Astrocyte of the spinal cord (primary cell): Measurements from ENCODE around the gene PCYT1A.
"Not testable (repeated sequence)": the region's sequence is repeated elsewhere in the genome, so short reads cannot be mapped to it uniquely, and the experiment has no call there.

Experiments used
- DNase-seq: peaks from one replicate; pipeline ENCODE4 v3.0.0; 2011; ENCODE audit warnings: low read depth, low spot score
- H3K4me3 ChIP-seq: 2 replicates; pipeline ENCODE4 v1.5.1; 2011; ENCODE audit warnings: low read depth, mild to moderate bottlenecking, low read length, moderate library complexity
- CTCF ChIP-seq: IDR thresholded peaks from 2 replicates; pipeline ENCODE4 v1.5.1; 2012; ENCODE audit warnings: low read depth, mild to moderate bottlenecking, low read length, inconsistent platforms
- in situ Hi-C: cut with HindIII; loops from 2 replicates; pipeline ENCODE4 v1.10.0; 2017; ENCODE audit warnings: low sequenced_read_pairs

PCYT1A gene

GRCh38 chr3:196216089-196216564 lies 71.4 kb downstream of the PCYT1A start, which contains the start of gene SLC51A:
SLC51A (plus strand) TSS chr3:196216534; CDS start chr3:196216713, 179 bp downstream.
- H3K4me3 ChIP-seq: no peak within 1 kb of the TSS
- no peak for TF ChIP-seq CTCF
- no peak for DNase-seq
- in situ Hi-C loops: no loop called here

GRCh38 chr3:196215493-196216020 lies 72.0 kb downstream of the PCYT1A start:
- TF ChIP-seq CTCF: no peak
- no peak overlapping the region for H3K4me3 ChIP-seq
- DNase-seq: no peak
- in situ Hi-C loops: no loop called here

- in situ Hi-C loops: no loop called here
Measured at GRCh38 chr3:196214783-196215441, 72.6 kb downstream of the PCYT1A start.

GRCh38 chr3:196210673-196211556 lies 76.6 kb downstream of the PCYT1A start, which contains the start of gene ZDHHC19:
ZDHHC19 (minus strand) TSS chr3:196211400; CDS start chr3:196211315, 85 bp downstream.
- DNase-seq: no peak
- TF ChIP-seq CTCF: no peak
- in situ Hi-C loops: no loop called here
- no peak within 1 kb of the TSS for H3K4me3 ChIP-seq

More at GRCh38 chr3:196214783-196215441, 72.6 kb downstream of the PCYT1A start:
- no peak overlapping the region for H3K4me3 ChIP-seq
- no peak for TF ChIP-seq CTCF
- no peak for DNase-seq

GRCh38 chr3:196209944-196210672 lies 77.4 kb downstream of the PCYT1A start:
- DNase-seq, H3K4me3 ChIP-seq, in situ Hi-C loops: not testable (repeated sequence)

GRCh38 chr3:196208942-196209695 lies 78.4 kb downstream of the PCYT1A start:
- no peak overlapping the region for H3K4me3 ChIP-seq
- no peak for DNase-seq
- no peak for TF ChIP-seq CTCF
- in situ Hi-C loops: no loop called here
